Esophagus mucosa (tissue), 1 donor: ENCODE data around the gene SLC39A11. TPM values are rescaled to one million over a fixed set of nuclear protein-coding genes. Genes with fewer than 3 reads are reported as not detected.
"Not testable (repeated sequence)": the region's sequence is repeated elsewhere in the genome, so short reads cannot be mapped to it uniquely, and the experiment has no call there.

ENCODE experiments used
- ATAC-seq: fragments of 200-7000 bp; cut with Tn5 transposase; one replicate; pipeline ENCODE4 v1.9.1; 2020
- total RNA-seq: library from RNA; stranded (reverse); gene quantifications from one replicate; pipeline ENCODE4 v1.2.4, GENCODE V29; 2023
- donor health status: DM: yes; HTN: yes; CAD: no.

The SLC39A11 gene, protein sequence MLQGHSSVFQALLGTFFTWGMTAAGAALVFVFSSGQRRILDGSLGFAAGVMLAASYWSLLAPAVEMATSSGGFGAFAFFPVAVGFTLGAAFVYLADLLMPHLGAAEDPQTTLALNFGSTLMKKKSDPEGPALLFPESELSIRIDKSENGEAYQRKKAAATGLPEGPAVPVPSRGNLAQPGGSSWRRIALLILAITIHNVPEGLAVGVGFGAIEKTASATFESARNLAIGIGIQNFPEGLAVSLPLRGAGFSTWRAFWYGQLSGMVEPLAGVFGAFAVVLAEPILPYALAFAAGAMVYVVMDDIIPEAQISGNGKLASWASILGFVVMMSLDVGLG
- 32.8 TPM for total RNA-seq

- peak; percentile 94 for ATAC-seq
These were observed at the start of gene SLC39A11 for GRCh38 chr17:73092523-73093135. Gene SLC39A11, minus strand, starts transcription at chr17:73092688. Its CDS starts 3,924 bp downstream, at chr17:73088764.

DNA sequence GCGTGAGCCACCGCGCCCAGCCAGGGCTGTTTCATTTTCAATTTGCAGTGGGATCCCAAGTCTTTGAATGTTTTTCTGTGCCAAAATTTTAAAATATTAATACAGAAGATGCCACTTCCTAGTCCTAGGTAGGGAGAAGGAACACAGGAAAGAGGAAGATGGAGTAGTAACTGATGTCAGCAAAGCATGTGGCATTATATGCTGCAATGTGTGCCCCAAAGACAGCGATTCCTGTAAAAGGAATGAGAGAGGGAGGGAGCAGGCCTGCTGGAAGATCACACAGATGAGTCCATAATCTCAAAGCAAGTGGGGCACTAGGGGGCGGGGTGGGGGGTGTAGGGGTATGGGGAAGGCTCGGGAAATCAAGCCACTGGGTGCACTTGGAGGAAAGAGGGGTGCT is 48.9 kb upstream of the SLC39A11 start:
- ATAC-seq: no peak

- no peak for ATAC-seq
These were observed 48.1 kb upstream of the SLC39A11 start for GRCh38 chr17:73140566-73140965.

GRCh38 chr17:73139296-73139695 is 46.8 kb upstream of the SLC39A11 start:
- no peak for ATAC-seq

DNA sequence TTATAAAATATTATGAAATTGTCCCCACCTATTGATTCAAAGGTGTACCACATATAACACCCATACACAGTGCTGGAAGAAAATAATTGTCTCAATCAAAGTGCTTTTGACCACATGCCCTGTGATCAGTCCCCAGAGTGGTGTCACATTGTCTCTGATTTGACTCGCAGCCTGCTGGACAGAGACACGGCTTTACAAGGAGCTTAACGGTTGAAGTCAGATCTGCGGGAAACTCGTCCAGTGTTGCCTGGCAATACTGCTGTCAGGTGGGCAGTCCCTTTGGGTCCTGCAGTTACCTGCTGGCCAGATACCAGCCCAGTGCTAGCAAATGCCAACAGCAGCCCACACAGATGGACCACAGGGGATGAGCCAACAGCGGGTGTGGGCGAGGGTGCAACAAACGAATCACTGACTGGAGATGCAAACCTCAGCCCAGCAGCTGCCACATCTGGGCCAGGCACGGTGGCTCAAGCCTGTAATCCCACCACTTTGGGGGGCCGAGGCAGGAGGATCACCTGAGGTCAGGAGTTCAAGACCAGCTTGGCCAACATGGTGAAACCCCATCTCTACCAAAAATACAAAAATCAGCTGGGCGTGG is 46.2 kb upstream of the SLC39A11 start:
- no peak for ATAC-seq

GRCh38 chr17:73137376-73137775 is 44.9 kb upstream of the SLC39A11 start:
- no peak for ATAC-seq

- ATAC-seq: no peak
These were observed 43.3 kb upstream of the SLC39A11 start for GRCh38 chr17:73135766-73136165.

- ATAC-seq: no peak
These were observed 41.6 kb upstream of the SLC39A11 start for GRCh38 chr17:73133911-73134649.

- no peak for ATAC-seq
These were observed 39.6 kb upstream of the SLC39A11 start for GRCh38 chr17:73132085-73132492.

DNA sequence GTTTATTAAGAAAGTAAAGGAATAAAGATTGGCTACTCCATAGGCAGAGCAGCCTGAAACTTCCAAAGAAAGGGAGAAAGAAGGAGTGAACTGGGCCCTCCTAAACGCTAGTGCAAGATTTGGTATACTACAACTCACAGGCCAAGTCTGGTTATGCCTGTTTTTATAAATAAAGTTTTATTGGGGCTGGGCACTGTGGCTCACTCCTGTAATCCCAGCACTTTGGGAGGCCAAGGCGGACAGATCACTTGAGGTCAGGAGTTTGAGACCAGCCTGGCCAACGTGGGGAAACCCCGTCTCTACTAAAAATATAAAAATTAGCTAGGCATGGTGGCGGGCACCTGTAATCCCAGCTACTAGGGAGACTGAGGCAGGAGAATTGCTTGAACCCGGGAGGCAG is 39.0 kb upstream of the SLC39A11 start:
- ATAC-seq: not testable (repeated sequence)

DNA sequence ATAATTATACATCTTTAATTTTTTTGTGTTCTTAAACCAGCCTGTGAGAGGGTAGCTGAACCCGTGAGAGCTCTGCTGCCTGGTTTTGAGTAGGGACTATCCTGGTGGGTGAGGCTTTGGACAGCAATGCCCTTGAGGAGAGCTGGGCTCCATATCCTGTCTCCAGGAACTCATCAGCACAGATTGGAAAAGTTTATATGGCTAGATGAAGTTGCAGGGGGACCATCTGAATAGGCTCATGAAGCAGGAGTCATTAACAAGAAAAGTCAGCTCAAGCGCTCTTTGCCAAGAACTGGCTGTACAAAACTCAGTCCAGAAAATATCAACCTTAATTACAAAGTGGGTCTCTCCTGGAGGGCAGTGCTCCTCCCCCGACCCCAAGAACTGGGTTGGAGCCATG is 38.5 kb upstream of the SLC39A11 start:
- no peak for ATAC-seq

GRCh38 chr17:73128496-73128895 is 36.0 kb upstream of the SLC39A11 start:
- ATAC-seq: no peak

- ATAC-seq: no peak
These were observed 34.4 kb upstream of the SLC39A11 start for GRCh38 chr17:73126716-73127473.

GRCh38 chr17:73123606-73124320 is 31.3 kb upstream of the SLC39A11 start:
- ATAC-seq: no peak

GRCh38 chr17:73122953-73123605 is 30.6 kb upstream of the SLC39A11 start:
- ATAC-seq: no peak

- no peak for ATAC-seq
These were observed 29.0 kb upstream of the SLC39A11 start for GRCh38 chr17:73121506-73121905.

DNA sequence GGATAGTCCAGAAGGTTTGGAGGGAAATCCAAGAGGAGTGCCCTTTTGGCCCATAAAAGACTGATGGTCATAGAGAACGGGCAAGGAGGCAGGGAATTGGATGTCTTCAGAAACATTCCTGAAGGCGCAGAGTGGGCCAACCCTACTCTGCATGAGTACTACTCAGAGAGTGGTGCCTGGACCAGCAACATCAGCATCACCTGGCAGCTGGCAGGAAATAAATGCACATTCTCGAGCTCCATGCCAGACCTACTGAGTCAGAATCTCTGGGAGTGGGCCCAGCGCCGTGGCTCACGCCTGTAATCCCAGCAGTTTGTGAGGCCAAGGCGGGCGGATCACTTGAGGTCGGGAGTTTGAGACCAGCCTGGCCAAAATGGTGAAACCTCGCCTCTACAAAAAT is 27.1 kb upstream of the SLC39A11 start:
- no peak for ATAC-seq

GRCh38 chr17:73118951-73119391 is 26.5 kb upstream of the SLC39A11 start:
- no peak for ATAC-seq

GRCh38 chr17:73118139-73118538 is 25.7 kb upstream of the SLC39A11 start:
- ATAC-seq: no peak

DNA sequence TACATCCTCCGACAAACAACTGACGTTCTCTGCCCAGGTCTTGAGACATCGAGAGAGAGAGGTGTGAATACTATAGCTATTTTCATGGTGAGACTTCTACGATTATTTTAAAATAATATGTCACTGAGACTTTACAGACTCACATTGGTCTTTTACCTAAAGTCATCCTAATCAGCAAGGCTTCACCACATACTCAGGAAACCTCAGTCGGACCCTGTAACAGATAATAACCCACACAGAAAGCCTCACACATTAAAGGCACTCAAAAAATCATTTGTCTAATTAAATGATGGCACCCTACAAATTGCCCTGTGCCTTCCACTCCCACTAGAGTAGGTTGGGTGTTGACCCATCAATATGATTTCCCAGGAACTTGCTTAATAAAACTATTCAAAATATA is 19.8 kb upstream of the SLC39A11 start:
- no peak for ATAC-seq

DNA sequence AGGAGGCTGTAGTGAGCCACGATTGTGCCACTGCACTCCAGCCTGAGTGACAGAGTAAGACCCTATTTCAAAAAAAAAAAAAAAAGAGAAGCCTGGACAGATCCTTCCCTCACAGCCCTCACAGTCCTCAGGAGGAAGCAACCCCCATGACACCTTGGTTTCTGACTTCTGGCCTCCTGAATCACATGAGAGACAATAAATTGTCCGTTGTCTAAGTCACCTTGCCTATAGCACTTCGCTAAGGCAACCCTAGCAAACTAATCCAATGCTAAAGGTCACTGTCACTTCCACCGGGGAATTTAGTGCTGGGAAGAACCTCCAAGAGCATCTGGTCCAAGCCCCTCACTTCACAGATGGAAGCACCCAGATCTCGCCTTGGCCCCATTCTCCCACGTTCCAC is 18.9 kb upstream of the SLC39A11 start:
- ATAC-seq: no peak
